Fibroblast of skin of scalp (primary cell): ENCODE results near the gene CISD3. TPM values are rescaled to one million over a fixed set of nuclear protein-coding genes. Genes with fewer than 3 reads are reported as not detected.
A peak's percentile ranks its signal among the peaks of the same experiment; 100 is the strongest.

ENCODE experiments used
- DNase-seq: peaks from one replicate; pipeline ENCODE4 v3.0.0-alpha.2; 2013
- polyA plus RNA-seq, 2 experiments: library from polyadenylated mRNA; unstranded; fragments of 120-200 nt; gene quantifications; one replicate each; pipeline ENCODE4 v1.2.1, GENCODE V29; 2013; ENCODE audit not compliant: insufficient read length in 2 of 2

The CISD3 gene
- 24.5 TPM for polyA plus RNA-seq (2013, experiment 1 of 2; ENCODE audit: insufficient read length)
- 21.9 TPM for polyA plus RNA-seq (2013, experiment 2 of 2; ENCODE audit: insufficient read length)

GRCh38 chr17:38729886-38730525 lies at the start of gene CISD3:
TSS of gene CISD3 (plus strand) at chr17:38730341. CDS start at chr17:38730359, 18 bp downstream.
- peak; percentile 90 for DNase-seq

- no peak for DNase-seq
Observed at GRCh38 chr17:38681096-38681495, 49.0 kb upstream of the CISD3 start.

GRCh38 chr17:38685491-38685890 lies 44.6 kb upstream of the CISD3 start:
- DNase-seq = no peak

GRCh38 chr17:38687286-38687685 lies 42.9 kb upstream of the CISD3 start:
- no peak for DNase-seq

- no peak for DNase-seq
Observed at GRCh38 chr17:38690386-38690785, 39.8 kb upstream of the CISD3 start.

GRCh38 chr17:38691154-38691553 lies 39.0 kb upstream of the CISD3 start:
- DNase-seq = no peak

GRCh38 chr17:38693700-38694329 lies 36.3 kb upstream of the CISD3 start:
- peak; percentile 42 for DNase-seq

- DNase-seq = no peak
Observed at GRCh38 chr17:38697061-38697820, 32.9 kb upstream of the CISD3 start.

GRCh38 chr17:38698760-38699159 lies 31.4 kb upstream of the CISD3 start:
- no peak for DNase-seq

- DNase-seq = no peak
Observed at GRCh38 chr17:38701504-38702165, 28.5 kb upstream of the CISD3 start.

GRCh38 chr17:38702166-38702915 lies 27.8 kb upstream of the CISD3 start:
- DNase-seq = peak; percentile 89

GRCh38 chr17:38702916-38703741 lies 27.0 kb upstream of the CISD3 start:
- DNase-seq = no peak

- no peak for DNase-seq
Observed at GRCh38 chr17:38703742-38704605, 26.2 kb upstream of the CISD3 start.

GRCh38 chr17:38704606-38705522 lies 25.3 kb upstream of the CISD3 start, which contains the start of gene MLLT6:
TSS of gene MLLT6 (plus strand) at chr17:38705273. CDS start at chr17:38705633, 360 bp downstream.
- DNase-seq = peak; percentile 83

- no peak for DNase-seq
Observed at GRCh38 chr17:38705523-38705802, 24.7 kb upstream of the CISD3 start.

- peak; percentile 65 for DNase-seq
Observed at GRCh38 chr17:38705803-38706504, 24.2 kb upstream of the CISD3 start.

- no peak for DNase-seq
Observed at GRCh38 chr17:38706505-38707216, 23.5 kb upstream of the CISD3 start.
